ENCODE data around the gene AFTPH. TPM values are rescaled to one million over a fixed set of nuclear protein-coding genes. Genes with fewer than 3 reads are reported as not detected.

AFTPH gene
- total RNA-seq, 1 experiment from 2014 or later = 20.1 TPM

- no peak for DNase-seq (ENCODE audit: low read depth)
Observed at GRCh38 chr2:64609942-64610281, 85.8 kb downstream of the AFTPH start.

- DNase-seq (ENCODE audit: low read depth) = no peak
Observed at GRCh38 chr2:64610316-64610855, 86.3 kb downstream of the AFTPH start.

GRCh38 chr2:64612575-64613195 is 88.6 kb downstream of the AFTPH start:
- no peak for DNase-seq (ENCODE audit: low read depth)

- DNase-seq (ENCODE audit: low read depth) = no peak
Observed at GRCh38 chr2:64613276-64613675, 89.1 kb downstream of the AFTPH start.

- no peak for DNase-seq (ENCODE audit: low read depth)
Observed at GRCh38 chr2:64615192-64615763, 91.2 kb downstream of the AFTPH start.

- no peak for DNase-seq (ENCODE audit: low read depth)
Observed at GRCh38 chr2:64615844-64616536, 91.9 kb downstream of the AFTPH start.

GRCh38 chr2:64617631-64618151 is 93.6 kb downstream of the AFTPH start:
- no peak for DNase-seq (ENCODE audit: low read depth)

- no peak for DNase-seq (ENCODE audit: low read depth)
Observed at GRCh38 chr2:64620661-64621060, 96.5 kb downstream of the AFTPH start.

- DNase-seq (ENCODE audit: low read depth) = peak; percentile 49
Observed at GRCh38 chr2:64622443-64623241, 98.5 kb downstream of the AFTPH start.

- DNase-seq (ENCODE audit: low read depth) = no peak
Observed at GRCh38 chr2:64623242-64623850, 99.2 kb downstream of the AFTPH start.

- DNase-seq (ENCODE audit: low read depth) = no peak
Observed at GRCh38 chr2:64624108-64624610, 100.0 kb downstream of the AFTPH start.

- no peak for DNase-seq (ENCODE audit: low read depth)
Observed at GRCh38 chr2:64624862-64625261, 100.7 kb downstream of the AFTPH start.

- DNase-seq (ENCODE audit: low read depth) = no peak
Observed at GRCh38 chr2:64625299-64626145, 101.4 kb downstream of the AFTPH start.

- no peak for DNase-seq (ENCODE audit: low read depth)
Observed at GRCh38 chr2:64626146-64626809, 102.2 kb downstream of the AFTPH start.

- DNase-seq (ENCODE audit: low read depth) = no peak
Observed at GRCh38 chr2:64626963-64627760, 103.0 kb downstream of the AFTPH start.

- no peak for DNase-seq (ENCODE audit: low read depth)
Observed at GRCh38 chr2:64627860-64628841, 104.0 kb downstream of the AFTPH start.

GRCh38 chr2:64629329-64629781 is 105.2 kb downstream of the AFTPH start:
- no peak for DNase-seq (ENCODE audit: low read depth)

GRCh38 chr2:64629875-64630274 is 105.7 kb downstream of the AFTPH start:
- no peak for DNase-seq (ENCODE audit: low read depth)

All from Daoy (cell line).